ENCODE results near the gene ATXN1. TPM values are rescaled to one million over a fixed set of nuclear protein-coding genes. Genes with fewer than 3 reads are reported as not detected.

ATXN1 gene
- total and polyA plus RNA-seq, 2 of the 13 experiments (the other 11 are each of a cell fraction or from before 2014, with no cell fraction given): 20.7 to 39.5 TPM

DNA sequence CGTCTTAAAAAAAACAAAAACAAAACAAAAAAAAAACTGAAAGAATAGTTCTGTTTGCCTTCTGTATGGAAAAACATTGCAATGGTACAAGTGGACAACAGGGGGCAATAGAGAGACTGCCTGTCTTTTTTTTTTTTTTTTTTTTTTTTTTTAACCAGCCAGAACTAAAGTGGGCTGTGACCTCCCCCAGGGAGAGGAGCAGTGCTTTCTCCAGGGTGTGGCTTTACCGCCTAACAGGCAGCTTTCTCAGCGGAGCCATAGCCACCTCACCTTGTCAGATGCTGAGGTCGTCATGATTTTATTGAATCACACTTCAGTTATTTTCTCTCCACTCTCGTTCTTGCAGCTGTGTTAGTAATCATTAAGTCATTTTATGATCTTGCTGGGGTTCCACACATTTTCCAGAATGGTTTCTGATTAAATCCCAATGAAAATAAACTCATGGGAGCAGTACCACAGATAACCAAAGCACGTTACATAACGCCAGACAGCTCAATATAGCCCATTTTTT is 444.5 kb downstream of the ATXN1 start:
- no peak overlapping the region for H3K9ac ChIP-seq (ENCODE audit: insufficient read depth, low read depth, low read length)
- in situ Hi-C loops (cut with HindIII; ENCODE audit: extremely low pct_ligation_motif_present, low pct_unique_long_range_greater_than_20kb) (no loop called here), intact Hi-C loops (cut with micrococcal nuclease; ENCODE audit: unreplicated experiment) (no loop called here)
- no peak for FAIRE-seq
- peak; percentile 60 for ATAC-seq
- no peaks in the 10 kb centered on the region for H3K4me1 ChIP-seq (ENCODE audit: insufficient read depth, low read length)
- no TSS peak for BruUV-seq (replicated peaks)
- H3K27me3 ChIP-seq (ENCODE audit: control insufficient read depth in 1 of 2, insufficient read depth in 2 of 2, low read length in 2 of 2): no peaks in the 10 kb centered on the region
- CTCF ChIA-PET (ENCODE audit: low intra/inter-chr PET ratio, low total read pairs): interaction anchor here (0.7 to 0.9 kb wide), 2 partner anchors 30 to 31 kb away, joined by 3 to 5 read pairs; no protein-coding TSS in a partner anchor
- no peak overlapping the region for H3K4me2 ChIP-seq (ENCODE audit: low read depth, low read length)
- no peak overlapping the region for H3K27ac ChIP-seq (ENCODE audit: extremely low read length, insufficient read depth, low read length)
- H2AFZ ChIP-seq (ENCODE audit: low read length): no peak overlapping the region
- POLR2A ChIA-PET: no interaction called here
- H4K20me1 ChIP-seq (ENCODE audit: insufficient read depth, low read length): 0 out of 2 replicates have a peak, but pooled peaks cover 3% of the 10 kb centered on the region
- no peak overlapping the region for H3K4me3 ChIP-seq (replicated peaks in 1 of 3; ENCODE audit: insufficient read depth in 1 of 3, low read depth in 2 of 3, low read length in 3 of 3)
- DNase-seq (ENCODE audit: low spot score): peak; percentile 49
- H3K9me3 ChIP-seq (ENCODE audit: low read length): no peaks in the 10 kb centered on the region
- 81% methylated on average over 7 of the region's 7 CpGs for WGBS (ENCODE audit: low lambda C conversion rate)
- peaks cover 5 to 10% of the 10 kb centered on the region in 2 experiments; a peak in 3 of 5 replicates for H3K36me3 ChIP-seq (replicated peaks in 1 of 2; ENCODE audit: control insufficient read depth in 1 of 2, insufficient read depth in 2 of 2, low read length in 2 of 2)
- H3K79me2 ChIP-seq (ENCODE audit: insufficient read depth, low read length): no peaks in the 10 kb centered on the region
- TF ChIP-seq, protein P1, sequence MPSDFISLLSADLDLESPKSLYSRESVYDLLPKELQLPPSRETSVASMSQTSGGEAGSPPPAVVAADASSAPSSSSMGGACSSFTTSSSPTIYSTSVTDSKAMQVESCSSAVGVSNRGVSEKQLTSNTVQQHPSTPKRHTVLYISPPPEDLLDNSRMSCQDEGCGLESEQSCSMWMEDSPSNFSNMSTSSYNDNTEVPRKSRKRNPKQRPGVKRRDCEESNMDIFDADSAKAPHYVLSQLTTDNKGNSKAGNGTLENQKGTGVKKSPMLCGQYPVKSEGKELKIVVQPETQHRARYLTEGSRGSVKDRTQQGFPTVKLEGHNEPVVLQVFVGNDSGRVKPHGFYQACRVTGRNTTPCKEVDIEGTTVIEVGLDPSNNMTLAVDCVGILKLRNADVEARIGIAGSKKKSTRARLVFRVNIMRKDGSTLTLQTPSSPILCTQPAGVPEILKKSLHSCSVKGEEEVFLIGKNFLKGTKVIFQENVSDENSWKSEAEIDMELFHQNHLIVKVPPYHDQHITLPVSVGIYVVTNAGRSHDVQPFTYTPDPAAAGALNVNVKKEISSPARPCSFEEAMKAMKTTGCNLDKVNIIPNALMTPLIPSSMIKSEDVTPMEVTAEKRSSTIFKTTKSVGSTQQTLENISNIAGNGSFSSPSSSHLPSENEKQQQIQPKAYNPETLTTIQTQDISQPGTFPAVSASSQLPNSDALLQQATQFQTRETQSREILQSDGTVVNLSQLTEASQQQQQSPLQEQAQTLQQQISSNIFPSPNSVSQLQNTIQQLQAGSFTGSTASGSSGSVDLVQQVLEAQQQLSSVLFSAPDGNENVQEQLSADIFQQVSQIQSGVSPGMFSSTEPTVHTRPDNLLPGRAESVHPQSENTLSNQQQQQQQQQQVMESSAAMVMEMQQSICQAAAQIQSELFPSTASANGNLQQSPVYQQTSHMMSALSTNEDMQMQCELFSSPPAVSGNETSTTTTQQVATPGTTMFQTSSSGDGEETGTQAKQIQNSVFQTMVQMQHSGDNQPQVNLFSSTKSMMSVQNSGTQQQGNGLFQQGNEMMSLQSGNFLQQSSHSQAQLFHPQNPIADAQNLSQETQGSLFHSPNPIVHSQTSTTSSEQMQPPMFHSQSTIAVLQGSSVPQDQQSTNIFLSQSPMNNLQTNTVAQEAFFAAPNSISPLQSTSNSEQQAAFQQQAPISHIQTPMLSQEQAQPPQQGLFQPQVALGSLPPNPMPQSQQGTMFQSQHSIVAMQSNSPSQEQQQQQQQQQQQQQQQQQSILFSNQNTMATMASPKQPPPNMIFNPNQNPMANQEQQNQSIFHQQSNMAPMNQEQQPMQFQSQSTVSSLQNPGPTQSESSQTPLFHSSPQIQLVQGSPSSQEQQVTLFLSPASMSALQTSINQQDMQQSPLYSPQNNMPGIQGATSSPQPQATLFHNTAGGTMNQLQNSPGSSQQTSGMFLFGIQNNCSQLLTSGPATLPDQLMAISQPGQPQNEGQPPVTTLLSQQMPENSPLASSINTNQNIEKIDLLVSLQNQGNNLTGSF (CRISPR knock-in tag; IDR thresholded peaks at IDR 0.05): no peak
- TF ChIP-seq TCF12 (IDR thresholded peaks at IDR 0.05) (no peak), TCF12 (CRISPR knock-in tag; IDR thresholded peaks at IDR 0.05) (no peak), FOXJ3 (CRISPR knock-in tag; IDR thresholded peaks at IDR 0.05; ENCODE audit: borderline replicate concordance) (no peak), ZNF274 (CRISPR knock-in tag; IDR thresholded peaks at IDR 0.05) (no peak), AFF4 (CRISPR knock-in tag; IDR thresholded peaks at IDR 0.05) (no peak), ZBTB46 (CRISPR knock-in tag; IDR thresholded peaks at IDR 0.05; ENCODE audit: borderline replicate concordance) (no peak), ZNF550 (CRISPR knock-in tag; IDR thresholded peaks at IDR 0.05; ENCODE audit: borderline replicate concordance) (no peak), U2AF2 (IDR thresholded peaks at IDR 0.05; ENCODE audit: low read depth, low read length) (no peak)
- TF ChIP-seq, protein P2, sequence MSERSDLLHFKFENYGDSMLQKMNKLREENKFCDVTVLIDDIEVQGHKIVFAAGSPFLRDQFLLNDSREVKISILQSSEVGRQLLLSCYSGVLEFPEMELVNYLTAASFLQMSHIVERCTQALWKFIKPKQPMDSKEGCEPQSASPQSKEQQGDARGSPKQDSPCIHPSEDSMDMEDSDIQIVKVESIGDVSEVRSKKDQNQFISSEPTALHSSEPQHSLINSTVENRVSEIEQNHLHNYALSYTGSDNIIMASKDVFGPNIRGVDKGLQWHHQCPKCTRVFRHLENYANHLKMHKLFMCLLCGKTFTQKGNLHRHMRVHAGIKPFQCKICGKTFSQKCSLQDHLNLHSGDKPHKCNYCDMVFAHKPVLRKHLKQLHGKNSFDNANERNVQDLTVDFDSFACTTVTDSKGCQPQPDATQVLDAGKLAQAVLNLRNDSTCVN (CRISPR knock-in tag; IDR thresholded peaks at IDR 0.05; ENCODE audit: borderline replicate concordance): no peak
- TF ChIP-seq, protein P3, sequence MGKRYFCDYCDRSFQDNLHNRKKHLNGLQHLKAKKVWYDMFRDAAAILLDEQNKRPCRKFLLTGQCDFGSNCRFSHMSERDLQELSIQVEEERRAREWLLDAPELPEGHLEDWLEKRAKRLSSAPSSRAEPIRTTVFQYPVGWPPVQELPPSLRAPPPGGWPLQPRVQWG (CRISPR knock-in tag; IDR thresholded peaks at IDR 0.05; ENCODE audit: borderline replicate concordance, low read depth): no peak
